ENCODE measurements around the gene CUX1.

The CUX1 gene

GRCh38 chr7:102178410-102178809 is 361.0 kb downstream of the CUX1 start:
- TF ChIP-seq ZC3H10 (CRISPR knock-in tag; IDR thresholded peaks at IDR 0.05) (no peak), OSR1 (CRISPR knock-in tag; IDR thresholded peaks at IDR 0.05) (no peak), CSRNP3 (CRISPR knock-in tag; IDR thresholded peaks at IDR 0.05) (no peak), GLIS3 (CRISPR knock-in tag; IDR thresholded peaks at IDR 0.05) (no peak), PPARA (CRISPR knock-in tag; IDR thresholded peaks at IDR 0.05; ENCODE audit: borderline replicate concordance) (no peak), BACH2 (CRISPR knock-in tag; IDR thresholded peaks at IDR 0.05; ENCODE audit: borderline replicate concordance) (no peak), ZFP3 (CRISPR knock-in tag; IDR thresholded peaks at IDR 0.05) (no peak), SNAI2 (CRISPR knock-in tag; IDR thresholded peaks at IDR 0.05) (no peak), TSHZ2 (CRISPR knock-in tag; IDR thresholded peaks at IDR 0.05) (no peak), PATZ1 (CRISPR knock-in tag; IDR thresholded peaks at IDR 0.05; ENCODE audit: borderline replicate concordance) (no peak), ZFP30 (CRISPR knock-in tag; IDR thresholded peaks at IDR 0.05) (no peak), TOX (CRISPR knock-in tag; IDR thresholded peaks at IDR 0.05; ENCODE audit: borderline replicate concordance) (no peak), ZNF70 (CRISPR knock-in tag; IDR thresholded peaks at IDR 0.05) (no peak), RARB (CRISPR knock-in tag; IDR thresholded peaks at IDR 0.05) (no peak), TCF4 (CRISPR knock-in tag; IDR thresholded peaks at IDR 0.05; ENCODE audit: borderline replicate concordance) (no peak), CREB5 (CRISPR knock-in tag; IDR thresholded peaks at IDR 0.05; ENCODE audit: low read depth) (no peak), ZNF565 (CRISPR knock-in tag; conservative IDR thresholded peaks at IDR 0.05; ENCODE audit: low read depth) (no peak), ISL1 (CRISPR knock-in tag; IDR thresholded peaks at IDR 0.05) (no peak), ZNF8 (CRISPR knock-in tag; IDR thresholded peaks at IDR 0.05) (no peak), ARNTL (CRISPR knock-in tag; IDR thresholded peaks at IDR 0.05; ENCODE audit: borderline replicate concordance, low read depth) (no peak)
- no peak for ATAC-seq

GRCh38 chr7:102180727-102181126 is 363.3 kb downstream of the CUX1 start:
- ATAC-seq = no peak
- TF ChIP-seq ZFP30 (CRISPR knock-in tag; IDR thresholded peaks at IDR 0.05) (no peak), OSR1 (CRISPR knock-in tag; IDR thresholded peaks at IDR 0.05) (no peak), ZC3H10 (CRISPR knock-in tag; IDR thresholded peaks at IDR 0.05) (no peak), PPARA (CRISPR knock-in tag; IDR thresholded peaks at IDR 0.05; ENCODE audit: borderline replicate concordance) (no peak), GLIS3 (CRISPR knock-in tag; IDR thresholded peaks at IDR 0.05) (no peak), CREB5 (CRISPR knock-in tag; IDR thresholded peaks at IDR 0.05; ENCODE audit: low read depth) (no peak), RARB (CRISPR knock-in tag; IDR thresholded peaks at IDR 0.05) (no peak), ESRRG (CRISPR knock-in tag; IDR thresholded peaks at IDR 0.05) (no peak), CSDC2 (CRISPR knock-in tag; IDR thresholded peaks at IDR 0.05) (no peak), ZNF70 (CRISPR knock-in tag; IDR thresholded peaks at IDR 0.05) (no peak), BACH2 (CRISPR knock-in tag; IDR thresholded peaks at IDR 0.05; ENCODE audit: borderline replicate concordance) (no peak), ZNF565 (CRISPR knock-in tag; conservative IDR thresholded peaks at IDR 0.05; ENCODE audit: low read depth) (no peak), PATZ1 (CRISPR knock-in tag; IDR thresholded peaks at IDR 0.05; ENCODE audit: borderline replicate concordance) (no peak), SNAI2 (CRISPR knock-in tag; IDR thresholded peaks at IDR 0.05) (no peak), ZFP3 (CRISPR knock-in tag; IDR thresholded peaks at IDR 0.05) (no peak), TSHZ2 (CRISPR knock-in tag; IDR thresholded peaks at IDR 0.05) (no peak), CSRNP3 (CRISPR knock-in tag; IDR thresholded peaks at IDR 0.05) (no peak), TCF4 (CRISPR knock-in tag; IDR thresholded peaks at IDR 0.05; ENCODE audit: borderline replicate concordance) (no peak), ISL1 (CRISPR knock-in tag; IDR thresholded peaks at IDR 0.05) (no peak)

Measured in SK-N-SH treated with all-trans-retinoic acid at 6 μM for 48 hours (cell line).